Measurements from ENCODE around the gene SLAMF7.

DNA sequence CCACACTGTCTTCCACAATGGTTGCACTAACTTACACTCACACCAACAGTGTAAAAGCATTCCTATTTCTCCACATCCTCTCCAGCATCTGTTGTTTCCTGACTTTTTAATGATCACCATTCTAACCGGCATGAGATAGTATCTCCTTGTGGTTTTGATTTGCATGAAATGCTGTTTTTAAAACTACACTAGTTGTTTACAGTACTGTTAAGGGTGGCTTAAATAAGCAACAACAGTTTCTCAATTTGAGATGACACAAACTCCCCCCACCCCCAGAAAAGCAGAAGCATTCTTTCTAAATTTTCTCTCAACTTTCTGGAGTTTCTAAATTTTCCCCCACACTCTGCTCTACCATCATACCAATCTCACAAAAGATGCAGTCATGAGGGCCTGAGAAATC, 7.1 kb upstream of the SLAMF7 start:
- TF ChIP-seq CTCF (IDR thresholded peaks at IDR 0.05) (no peak), POLR2A (IDR thresholded peaks at IDR 0.05) (no peak)

Data from right lobe of liver (tissue), 4 donors.